GM12892 (cell line): ENCODE measurements around the gene URB1.

Experiments used
- POLR2A ChIP-seq: IDR thresholded peaks from 2 replicates; pipeline ENCODE4 v1.6.1; 2011; ENCODE audit warnings: low read depth, low read length, control low read depth
- POLR2AphosphoS5 ChIP-seq: IDR thresholded peaks from 2 replicates; pipeline ENCODE4 v1.6.1; 2011; ENCODE audit warnings: low read depth, low read length, control low read depth
- TAF1 ChIP-seq: IDR thresholded peaks from 2 replicates; pipeline ENCODE4 v1.6.1; 2011; ENCODE audit warnings: low read depth, mild to moderate bottlenecking, control low read depth, low read length, borderline replicate concordance

DNA sequence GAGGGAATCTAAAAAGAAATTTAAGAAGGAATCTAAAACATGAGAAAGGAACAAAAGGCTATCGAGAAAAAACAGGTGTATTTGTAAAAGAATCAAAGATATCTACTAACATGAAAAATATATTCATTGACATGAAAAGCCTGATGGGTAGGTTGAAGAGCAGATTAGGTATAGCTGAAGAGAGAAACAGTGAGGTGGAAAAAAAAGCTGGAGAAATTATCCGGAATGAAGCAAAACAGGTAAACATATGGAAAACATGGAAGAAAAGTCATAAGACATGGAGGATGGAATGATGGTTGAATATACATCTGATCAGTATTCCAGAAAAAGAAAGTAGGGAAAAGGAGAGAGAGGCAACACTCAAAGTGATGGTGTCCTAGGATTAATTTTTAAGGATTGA is 29.3 kb upstream of the URB1 start:
- no peak for TF ChIP-seq POLR2AphosphoS5
- TF ChIP-seq POLR2A = no peak
- TF ChIP-seq TAF1 = no peak
